Measurements from ENCODE around the gene MYO3B.

- TF ChIP-seq EP300 (IDR thresholded peaks at IDR 0.05), result no peak
- TF ChIP-seq RCOR1 (IDR thresholded peaks at IDR 0.05; ENCODE audit: low read depth, low read length), result no peak
- TF ChIP-seq, protein P1, sequence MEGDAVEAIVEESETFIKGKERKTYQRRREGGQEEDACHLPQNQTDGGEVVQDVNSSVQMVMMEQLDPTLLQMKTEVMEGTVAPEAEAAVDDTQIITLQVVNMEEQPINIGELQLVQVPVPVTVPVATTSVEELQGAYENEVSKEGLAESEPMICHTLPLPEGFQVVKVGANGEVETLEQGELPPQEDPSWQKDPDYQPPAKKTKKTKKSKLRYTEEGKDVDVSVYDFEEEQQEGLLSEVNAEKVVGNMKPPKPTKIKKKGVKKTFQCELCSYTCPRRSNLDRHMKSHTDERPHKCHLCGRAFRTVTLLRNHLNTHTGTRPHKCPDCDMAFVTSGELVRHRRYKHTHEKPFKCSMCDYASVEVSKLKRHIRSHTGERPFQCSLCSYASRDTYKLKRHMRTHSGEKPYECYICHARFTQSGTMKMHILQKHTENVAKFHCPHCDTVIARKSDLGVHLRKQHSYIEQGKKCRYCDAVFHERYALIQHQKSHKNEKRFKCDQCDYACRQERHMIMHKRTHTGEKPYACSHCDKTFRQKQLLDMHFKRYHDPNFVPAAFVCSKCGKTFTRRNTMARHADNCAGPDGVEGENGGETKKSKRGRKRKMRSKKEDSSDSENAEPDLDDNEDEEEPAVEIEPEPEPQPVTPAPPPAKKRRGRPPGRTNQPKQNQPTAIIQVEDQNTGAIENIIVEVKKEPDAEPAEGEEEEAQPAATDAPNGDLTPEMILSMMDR (IDR thresholded peaks at IDR 0.05), result no peak
- TF ChIP-seq POLR2A (IDR thresholded peaks at IDR 0.05; ENCODE audit: low read length), result no peak
- TF ChIP-seq, protein P2, sequence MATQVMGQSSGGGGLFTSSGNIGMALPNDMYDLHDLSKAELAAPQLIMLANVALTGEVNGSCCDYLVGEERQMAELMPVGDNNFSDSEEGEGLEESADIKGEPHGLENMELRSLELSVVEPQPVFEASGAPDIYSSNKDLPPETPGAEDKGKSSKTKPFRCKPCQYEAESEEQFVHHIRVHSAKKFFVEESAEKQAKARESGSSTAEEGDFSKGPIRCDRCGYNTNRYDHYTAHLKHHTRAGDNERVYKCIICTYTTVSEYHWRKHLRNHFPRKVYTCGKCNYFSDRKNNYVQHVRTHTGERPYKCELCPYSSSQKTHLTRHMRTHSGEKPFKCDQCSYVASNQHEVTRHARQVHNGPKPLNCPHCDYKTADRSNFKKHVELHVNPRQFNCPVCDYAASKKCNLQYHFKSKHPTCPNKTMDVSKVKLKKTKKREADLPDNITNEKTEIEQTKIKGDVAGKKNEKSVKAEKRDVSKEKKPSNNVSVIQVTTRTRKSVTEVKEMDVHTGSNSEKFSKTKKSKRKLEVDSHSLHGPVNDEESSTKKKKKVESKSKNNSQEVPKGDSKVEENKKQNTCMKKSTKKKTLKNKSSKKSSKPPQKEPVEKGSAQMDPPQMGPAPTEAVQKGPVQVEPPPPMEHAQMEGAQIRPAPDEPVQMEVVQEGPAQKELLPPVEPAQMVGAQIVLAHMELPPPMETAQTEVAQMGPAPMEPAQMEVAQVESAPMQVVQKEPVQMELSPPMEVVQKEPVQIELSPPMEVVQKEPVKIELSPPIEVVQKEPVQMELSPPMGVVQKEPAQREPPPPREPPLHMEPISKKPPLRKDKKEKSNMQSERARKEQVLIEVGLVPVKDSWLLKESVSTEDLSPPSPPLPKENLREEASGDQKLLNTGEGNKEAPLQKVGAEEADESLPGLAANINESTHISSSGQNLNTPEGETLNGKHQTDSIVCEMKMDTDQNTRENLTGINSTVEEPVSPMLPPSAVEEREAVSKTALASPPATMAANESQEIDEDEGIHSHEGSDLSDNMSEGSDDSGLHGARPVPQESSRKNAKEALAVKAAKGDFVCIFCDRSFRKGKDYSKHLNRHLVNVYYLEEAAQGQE (IDR thresholded peaks at IDR 0.05), result no peak
- TF ChIP-seq PBX3 (IDR thresholded peaks at IDR 0.05), result no peak
- TF ChIP-seq CHD2 (IDR thresholded peaks at IDR 0.05; ENCODE audit: low read length, partially characterized antibody), result no peak
- TF ChIP-seq RFX5 (IDR thresholded peaks at IDR 0.05), result no peak
- no peak for TF ChIP-seq JUNB (IDR thresholded peaks at IDR 0.05)
- TF ChIP-seq BHLHE40 (IDR thresholded peaks at IDR 0.05; ENCODE audit: low read depth, low read length), result no peak
- TF ChIP-seq CEBPB (IDR thresholded peaks at IDR 0.05), result no peak
Observed at GRCh38 chr2:170307555-170308351, 129.8 kb downstream of the MYO3B start.
